A673 (cell line): Measurements from ENCODE around the gene IL1B.

Experiments
- EZH2 ChIP-seq: fragments of 200-600 bp; sonication (generic); IDR thresholded peaks from 2 replicates; pipeline ENCODE4 v1.6.1; 2017; ENCODE audit warnings: borderline replicate concordance, low read depth, mild to moderate bottlenecking, mixed read lengths, antibody characterized with exemption, low read length; ENCODE audit not compliant: poor library complexity, severe bottlenecking
- TF ChIP-seq, protein P1 (sequence below): fragments of 300-800, 200-600 bp; sonication (generic); conservative IDR thresholded peaks from 2 replicates; pipeline ENCODE4 v1.5.1; 2017; ENCODE audit warnings: low read depth, mild to moderate bottlenecking, antibody characterized with exemption, low read length, moderate library complexity, mixed read lengths

DNA sequence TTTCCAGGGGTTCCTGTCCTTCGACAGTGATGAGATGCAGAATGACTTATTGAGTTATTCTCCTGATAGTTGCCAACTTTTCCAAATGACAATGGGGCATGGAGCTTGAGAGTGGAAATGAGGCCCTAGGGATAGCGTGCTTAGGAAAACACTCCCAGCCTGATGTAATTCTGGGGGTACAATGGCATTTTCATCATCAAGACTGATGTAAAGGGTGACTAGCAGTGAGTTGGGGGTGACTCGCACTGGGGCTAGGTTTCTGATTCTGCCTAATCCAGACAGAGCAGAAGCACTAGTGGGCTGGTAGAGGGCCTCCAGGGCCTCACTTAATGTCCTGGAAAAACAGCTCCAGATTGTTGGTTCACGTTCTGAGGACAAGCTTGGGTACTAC, 40.4 kb upstream of the IL1B start:
- TF ChIP-seq, protein P1, sequence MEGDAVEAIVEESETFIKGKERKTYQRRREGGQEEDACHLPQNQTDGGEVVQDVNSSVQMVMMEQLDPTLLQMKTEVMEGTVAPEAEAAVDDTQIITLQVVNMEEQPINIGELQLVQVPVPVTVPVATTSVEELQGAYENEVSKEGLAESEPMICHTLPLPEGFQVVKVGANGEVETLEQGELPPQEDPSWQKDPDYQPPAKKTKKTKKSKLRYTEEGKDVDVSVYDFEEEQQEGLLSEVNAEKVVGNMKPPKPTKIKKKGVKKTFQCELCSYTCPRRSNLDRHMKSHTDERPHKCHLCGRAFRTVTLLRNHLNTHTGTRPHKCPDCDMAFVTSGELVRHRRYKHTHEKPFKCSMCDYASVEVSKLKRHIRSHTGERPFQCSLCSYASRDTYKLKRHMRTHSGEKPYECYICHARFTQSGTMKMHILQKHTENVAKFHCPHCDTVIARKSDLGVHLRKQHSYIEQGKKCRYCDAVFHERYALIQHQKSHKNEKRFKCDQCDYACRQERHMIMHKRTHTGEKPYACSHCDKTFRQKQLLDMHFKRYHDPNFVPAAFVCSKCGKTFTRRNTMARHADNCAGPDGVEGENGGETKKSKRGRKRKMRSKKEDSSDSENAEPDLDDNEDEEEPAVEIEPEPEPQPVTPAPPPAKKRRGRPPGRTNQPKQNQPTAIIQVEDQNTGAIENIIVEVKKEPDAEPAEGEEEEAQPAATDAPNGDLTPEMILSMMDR, result no peak
- TF ChIP-seq EZH2, result no peak
